H9 (cell line): Measurements from ENCODE around the gene LRRK1. TPM values are rescaled to one million over a fixed set of nuclear protein-coding genes. Genes with fewer than 3 reads are reported as not detected.

Source experiments
- DNase-seq: peaks from one replicate; pipeline ENCODE4 v3.0.0-alpha.2; 2017
- H2AFZ ChIP-seq: one replicate; pipeline ENCODE4 v1.6.1; 2013; ENCODE audit warnings: mild to moderate bottlenecking, low read length, control low read depth, moderate library complexity
- H2AK5ac ChIP-seq: 2 replicates; pipeline ENCODE4 v1.6.1; 2013; ENCODE audit warnings: low read length, control low read depth, mixed read lengths; ENCODE audit not compliant: insufficient read length
- H2BK120ac ChIP-seq: one replicate; pipeline ENCODE4 v1.6.1; 2013; ENCODE audit warnings: low read depth, mild to moderate bottlenecking, low read length, control low read depth, inconsistent platforms; ENCODE audit not compliant: poor library complexity, severe bottlenecking
- H2BK12ac ChIP-seq: 2 replicates; pipeline ENCODE4 v1.6.1; 2013; ENCODE audit warnings: low read length, control low read depth, mixed read lengths, low read depth; ENCODE audit not compliant: insufficient read length
- H2BK15ac ChIP-seq: 2 replicates; pipeline ENCODE4 v1.6.1; 2013; ENCODE audit warnings: low read depth, low read length, control low read depth
- H2BK20ac ChIP-seq: one replicate; pipeline ENCODE4 v1.6.1; 2013; ENCODE audit warnings: low read depth, mild to moderate bottlenecking, low read length, control low read depth, inconsistent platforms; ENCODE audit not compliant: poor library complexity, severe bottlenecking
- H2BK5ac ChIP-seq: 2 replicates; pipeline ENCODE4 v1.6.1; 2013; ENCODE audit warnings: low read length, control low read depth, mixed read lengths; ENCODE audit not compliant: insufficient read length
- H3K14ac ChIP-seq: 2 replicates; pipeline ENCODE4 v1.6.1; 2013; ENCODE audit warnings: low read length, control low read depth; ENCODE audit not compliant: insufficient read depth
- H3K18ac ChIP-seq: 2 replicates; pipeline ENCODE4 v1.6.1; 2013; ENCODE audit warnings: low read depth, mild to moderate bottlenecking, mixed read lengths, low read length, control low read depth; ENCODE audit not compliant: insufficient read length
- H3K23ac ChIP-seq: 2 replicates; pipeline ENCODE4 v1.6.1; 2013; ENCODE audit warnings: low read length, control low read depth, mixed read lengths, low read depth; ENCODE audit not compliant: insufficient read length
- H3K23me2 ChIP-seq: 2 replicates; pipeline ENCODE4 v1.6.1; 2013; ENCODE audit warnings: low read depth, mild to moderate bottlenecking, mixed read lengths, low read length, control low read depth; ENCODE audit not compliant: insufficient read length, poor library complexity, severe bottlenecking
- H3K27ac ChIP-seq: 2 replicates; pipeline ENCODE4 v1.5.1; 2013; ENCODE audit warnings: low read length, control low read depth, mixed read lengths, low read depth; ENCODE audit not compliant: insufficient read length
- H3K27me3 ChIP-seq: 2 replicates; pipeline ENCODE4 v1.6.1; 2013; ENCODE audit warnings: low read length, control low read depth, inconsistent platforms; ENCODE audit not compliant: insufficient read depth
- H3K4ac ChIP-seq: 2 replicates; pipeline ENCODE4 v1.6.1; 2013; ENCODE audit warnings: low read depth, mild to moderate bottlenecking, control low read depth, inconsistent platforms, low read length, moderate library complexity
- H3K4me1 ChIP-seq: 2 replicates; pipeline ENCODE4 v1.6.1; 2013; ENCODE audit warnings: low read length, control low read depth, inconsistent platforms; ENCODE audit not compliant: insufficient read depth
- H3K4me2 ChIP-seq: 2 replicates; pipeline ENCODE4 v1.6.1; 2013; ENCODE audit warnings: low read length, control low read depth, mixed read lengths; ENCODE audit not compliant: insufficient read length, insufficient read depth
- H3K56ac ChIP-seq: 2 replicates; pipeline ENCODE4 v1.6.1; 2013; ENCODE audit warnings: low read depth, mild to moderate bottlenecking, mixed read lengths, low read length, control low read depth; ENCODE audit not compliant: insufficient read length
- H3K79me1 ChIP-seq: 2 replicates; pipeline ENCODE4 v1.6.1; 2013; ENCODE audit warnings: low read depth, mild to moderate bottlenecking, moderate library complexity, low read length, control low read depth, inconsistent platforms; ENCODE audit not compliant: insufficient read depth, poor library complexity, severe bottlenecking
- H3K79me2 ChIP-seq: 2 replicates; pipeline ENCODE4 v1.6.1; 2013; ENCODE audit warnings: low read length, control low read depth, inconsistent platforms; ENCODE audit not compliant: insufficient read depth
- H3K9ac ChIP-seq: 2 replicates; pipeline ENCODE4 v1.6.1; 2013; ENCODE audit warnings: low read length, control low read depth, mixed read lengths; ENCODE audit not compliant: insufficient read length; ENCODE audit errors: extremely low read depth
- H3K9me3 ChIP-seq: one replicate; pipeline ENCODE4 v1.6.1; 2013; ENCODE audit warnings: low read depth, low read length, inconsistent platforms; ENCODE audit not compliant: control insufficient read depth
- H3T11ph ChIP-seq: one replicate; pipeline ENCODE4 v1.6.1; 2013; ENCODE audit warnings: mild to moderate bottlenecking, low read length, control low read depth, inconsistent platforms
- H4K20me1 ChIP-seq: one replicate; pipeline ENCODE4 v1.6.1; 2013; ENCODE audit not compliant: control insufficient read depth, insufficient read length, insufficient read depth
- H4K5ac ChIP-seq: 2 replicates; pipeline ENCODE4 v1.6.1; 2013; ENCODE audit warnings: low read depth, mild to moderate bottlenecking, mixed read lengths, low read length, control low read depth; ENCODE audit not compliant: insufficient read length
- H4K8ac ChIP-seq: replicated peaks from 2 replicates; pipeline ENCODE4 v1.6.1; 2013; ENCODE audit warnings: low read length, control low read depth, mixed read lengths, low read depth; ENCODE audit not compliant: insufficient read length
- H4K91ac ChIP-seq: 2 replicates; pipeline ENCODE4 v1.6.1; 2013; ENCODE audit warnings: low read depth, mild to moderate bottlenecking, moderate library complexity, mixed read lengths, low read length, control low read depth; ENCODE audit not compliant: insufficient read length
- H3K27ac Mint-ChIP-seq, 3 experiments: 2 replicates in 2 of 3; 3 replicates in 1 of 3; pipeline ENCODE4 v1.8.0; 2020 to 2021; ENCODE audit warnings: mixed read lengths in 3 of 3, mild to moderate bottlenecking in 1 of 3, moderate library complexity in 1 of 3
- H3K27me3 Mint-ChIP-seq: 2 replicates; pipeline ENCODE4 v1.8.0; 2021; ENCODE audit warnings: low read depth, mild to moderate bottlenecking, moderate library complexity, mixed read lengths
- H3K36me3 Mint-ChIP-seq, 3 experiments: 2 replicates in 2 of 3; 3 replicates in 1 of 3; pipeline ENCODE4 v1.8.0; 2020 to 2021; ENCODE audit warnings: low read depth in 3 of 3, mixed read lengths in 3 of 3; ENCODE audit not compliant: insufficient read depth in 1 of 3
- H3K4me1 Mint-ChIP-seq, 2 experiments: 2 replicates each; pipeline ENCODE4 v1.8.0; 2020; ENCODE audit warnings: mixed read lengths in 2 of 2
- H3K4me3 Mint-ChIP-seq, 2 experiments: 2 replicates in 1 of 2; 3 replicates in 1 of 2; pipeline ENCODE4 v1.8.0; 2020 to 2021; ENCODE audit warnings: mild to moderate bottlenecking in 2 of 2, mixed read lengths in 2 of 2, moderate library complexity in 1 of 2
- H3K9me3 Mint-ChIP-seq, 2 experiments: 2 replicates in 1 of 2; 3 replicates in 1 of 2; pipeline ENCODE4 v1.8.0; 2020; ENCODE audit warnings: mild to moderate bottlenecking in 2 of 2, mixed read lengths in 2 of 2, moderate library complexity in 1 of 2
- CTCF ChIP-seq: fragments of 200-600 bp; sonication (generic); conservative IDR thresholded peaks from 3 replicates; pipeline ENCODE4 v1.8.0; 2021; ENCODE audit warnings: antibody characterized with exemption, mild to moderate bottlenecking
- WGBS: extraction: QIAGEN DNeasy Blood & Tissue Kit; methylation state at CpG from one replicate; pipeline ENCODE4 v1.1.7; 2013; ENCODE audit warnings: missing lambda C conversion rate, low lambda C conversion rate, mixed read lengths; ENCODE audit not compliant: insufficient read length; ENCODE audit errors: extremely low coverage; 5-methylcytosine and 5-hydroxymethylcytosine counted together
- total RNA-seq: library from RNA; stranded (reverse); gene quantifications from 2 replicates; pipeline ENCODE4 v1.2.1, GENCODE V29; 2021

Gene LRRK1
- total RNA-seq, 1 experiment from 2014 or later: 4.0 TPM

- Histone ChIP-seq H3K4me2 (no peak overlapping the region), H3K27ac (no peak overlapping the region), H3K23ac (no peak overlapping the region), H3K27me3 (no peaks in the 10 kb centered on the region), H4K91ac (no peak overlapping the region), H2BK12ac (no peak overlapping the region), H3K79me2 (no peaks in the 10 kb centered on the region), H2BK5ac (no peak overlapping the region), H3K9ac (no peak overlapping the region), H2BK20ac (no peak overlapping the region), H2AFZ (no peak overlapping the region), H2BK120ac (no peak overlapping the region), H2AK5ac (no peak overlapping the region), H4K5ac (no peak overlapping the region), H4K20me1 (no peaks in the 10 kb centered on the region), H3K14ac (no peak overlapping the region; the same call in 1 of the 2 replicates), H3K56ac (no peak overlapping the region), H3K4me1 (no peaks in the 10 kb centered on the region), H3K23me2 (no peaks in the 10 kb centered on the region), H3K79me1 (no peaks in the 10 kb centered on the region), H3T11ph (no peak overlapping the region), H4K8ac (no peak overlapping the region), H3K4ac (no peak overlapping the region), H3K18ac (no peak overlapping the region), H2BK15ac (no peak overlapping the region), H3K9me3 (no peaks in the 10 kb centered on the region)
- WGBS: no CpG with 5 or more reads among the region's 34 CpGs
- no peak for TF ChIP-seq CTCF
- Mint-ChIP-seq H3K4me1 (peaks cover 6 to 21% of the 10 kb centered on the region in 2 experiments; a peak in 3 of 4 replicates), H3K36me3 (peaks cover 0 to 5% (median 2%) of the 10 kb centered on the region in 3 experiments; a peak in 3 of 7 replicates), H3K4me3 (no peak overlapping the region), H3K27ac (no peak overlapping the region), H3K27me3 (peaks cover 30% of the 10 kb centered on the region), H3K9me3 (peaks cover 0 to 3% of the 10 kb centered on the region in 2 experiments; a peak in 3 of 5 replicates)
- no peak for DNase-seq
Measured at GRCh38 chr15:101053261-101053660, 134.1 kb downstream of the LRRK1 start.
